Muscle layer of colon (tissue), 2 donors: Measurements from ENCODE around the gene SEC23B.

ENCODE experiments used
- H3K27ac ChIP-seq: one replicate; pipeline ENCODE4 v1.7.0; 2013; ENCODE audit warnings: low read depth, mild to moderate bottlenecking, low read length, moderate library complexity
- H3K27me3 ChIP-seq, 2 donors: one replicate each; pipeline ENCODE4 v1.7.0; 2013; ENCODE audit warnings: low read length in 2 of 2, mild to moderate bottlenecking in 2 of 2; ENCODE audit not compliant: insufficient read depth in 2 of 2, control insufficient read depth in 1 of 2
- H3K36me3 ChIP-seq: one replicate; pipeline ENCODE4 v1.7.0; 2013; ENCODE audit warnings: mild to moderate bottlenecking, low read length; ENCODE audit not compliant: insufficient read depth
- H3K4me1 ChIP-seq: one replicate; pipeline ENCODE4 v1.7.0; 2013; ENCODE audit warnings: mild to moderate bottlenecking, low read length; ENCODE audit not compliant: insufficient read depth
- H3K4me3 ChIP-seq, 2 donors: one replicate each; pipeline ENCODE4 v1.7.0; 2013; ENCODE audit warnings: low read length in 2 of 2, low read depth in 1 of 2, mild to moderate bottlenecking in 1 of 2, moderate library complexity in 1 of 2
- H3K9ac ChIP-seq: one replicate; pipeline ENCODE4 v1.7.0; 2013; ENCODE audit warnings: low read length
- H3K9me3 ChIP-seq: one replicate; pipeline ENCODE4 v1.7.0; 2013; ENCODE audit warnings: mild to moderate bottlenecking, low read length
- donor health status: abdominal sarcoma.
- donor health status: Adenocarcinoma of cecum.

SEC23B gene

GRCh38 chr20:18553746-18554145, 46.0 kb downstream of the SEC23B start:
- Histone ChIP-seq H3K36me3 (peaks cover 19% of the 10 kb centered on the region), H3K9me3 (no peaks in the 10 kb centered on the region), H3K27ac (no peak overlapping the region), H3K9ac (no peak overlapping the region), H3K27me3 (no peaks in the 10 kb centered on the region), H3K4me1 (no peaks in the 10 kb centered on the region), H3K4me3 (no peak overlapping the region)

DNA sequence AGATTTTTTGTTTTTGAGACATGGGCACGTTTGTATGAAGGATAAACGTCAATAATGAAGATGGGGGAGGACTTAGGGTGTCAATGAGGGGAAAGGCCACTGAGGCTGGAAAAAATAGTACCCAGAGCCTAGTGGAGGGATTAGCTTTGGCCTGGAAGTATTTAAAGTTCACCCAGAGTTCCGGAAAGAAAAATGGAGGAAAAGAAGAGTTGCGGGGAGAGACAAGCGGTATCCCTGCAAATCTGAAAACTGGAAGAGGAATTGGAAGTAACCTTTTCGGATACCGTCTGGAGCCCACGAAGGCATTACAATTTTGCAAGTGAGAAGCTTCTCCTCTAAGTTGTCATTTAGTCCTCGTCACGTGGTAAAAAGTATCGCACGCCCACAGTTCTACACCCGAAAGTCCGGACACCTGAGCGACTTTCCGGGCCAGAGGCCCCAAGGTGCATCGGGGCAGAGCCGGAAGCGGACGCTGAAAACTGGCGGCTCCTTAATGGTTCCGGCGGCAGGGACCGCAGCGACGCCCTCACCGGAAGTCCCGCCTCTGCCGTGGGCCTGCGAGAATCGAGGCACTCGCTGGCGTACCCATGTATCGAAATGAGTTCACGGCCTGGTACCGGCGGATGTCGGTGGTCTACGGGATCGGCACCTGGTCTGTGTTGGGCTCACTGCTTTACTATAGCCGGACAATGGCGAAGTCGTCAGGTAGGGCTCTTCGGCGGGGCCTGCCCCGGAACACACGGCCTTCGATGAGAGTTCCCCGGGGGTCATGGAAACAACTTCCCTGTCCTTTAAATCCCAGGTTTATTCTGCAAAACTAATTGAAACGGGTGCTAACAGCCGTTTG, 59.4 kb downstream of the SEC23B start, which contains the start of gene SMIM26:
Gene SMIM26 (plus strand): TSS at position 541 of the 847 bp plus-strand sequence. CDS start 47 bp downstream, at position 588.
- Histone ChIP-seq H3K36me3 (peaks cover 12% of the 10 kb centered on the region), H3K4me3 (peak within 1 kb of the TSS; percentile 63 to 85), H3K9ac (peak within 1 kb of the TSS; percentile 83), H3K27ac (peak within 1 kb of the TSS; percentile 83), H3K9me3 (no peaks in the 10 kb centered on the region), H3K27me3 (no peaks in the 10 kb centered on the region), H3K4me1 (peaks cover 8% of the 10 kb centered on the region)

DNA sequence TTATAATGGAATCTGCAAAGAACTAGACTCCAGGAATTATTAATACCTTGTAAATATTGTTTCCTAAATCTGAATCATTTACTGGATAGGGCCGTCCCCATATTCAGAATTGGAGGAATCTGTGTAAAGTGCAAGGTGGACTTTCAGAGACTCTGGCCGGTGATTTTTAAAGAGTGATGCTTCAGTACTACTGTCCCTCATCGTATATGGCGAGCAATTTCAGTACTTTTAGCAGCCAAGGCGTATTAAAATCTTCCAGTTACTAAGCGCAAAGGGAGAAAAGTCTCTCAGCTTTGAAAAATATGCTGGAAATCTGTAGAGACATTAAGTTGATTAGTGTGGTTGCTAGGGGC, 60.0 kb downstream of the SEC23B start:
- Histone ChIP-seq H3K27me3 (no peaks in the 10 kb centered on the region), H3K27ac (peak overlapping the region; percentile 83), H3K9ac (peak overlapping the region; percentile 83), H3K9me3 (no peaks in the 10 kb centered on the region), H3K36me3 (peaks cover 12% of the 10 kb centered on the region), H3K4me1 (peaks cover 8% of the 10 kb centered on the region), H3K4me3 (peak overlapping the region; percentile 63 to 85)

GRCh38 chr20:18571009-18571408, 63.3 kb downstream of the SEC23B start:
- H3K4me1 ChIP-seq, result peaks cover 8% of the 10 kb centered on the region
- H3K36me3 ChIP-seq, result peaks cover 12% of the 10 kb centered on the region
- H3K27ac ChIP-seq, result no peak overlapping the region
- no peaks in the 10 kb centered on the region for H3K9me3 ChIP-seq
- H3K27me3 ChIP-seq, result no peaks in the 10 kb centered on the region
- no peak overlapping the region for H3K4me3 ChIP-seq
- H3K9ac ChIP-seq, result no peak overlapping the region

DNA sequence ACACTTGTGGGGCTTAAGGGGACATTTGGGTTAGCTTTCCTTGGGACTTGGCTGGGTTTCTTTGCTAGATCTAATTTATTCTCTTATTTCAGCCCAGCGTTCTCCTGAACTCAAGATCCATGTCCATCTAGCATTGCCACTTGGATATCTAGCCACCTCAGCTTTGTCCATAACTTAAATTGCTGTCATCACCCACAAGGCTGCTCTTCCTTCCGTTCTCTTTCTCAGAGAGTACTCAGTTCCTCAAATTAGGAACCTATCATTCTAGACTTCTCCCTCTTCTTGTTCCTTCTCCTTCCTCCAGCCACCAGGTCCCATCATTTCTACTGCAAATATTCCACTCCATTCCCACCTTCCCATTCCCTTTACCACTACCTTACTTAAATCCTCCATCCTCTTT, 63.8 kb downstream of the SEC23B start:
- H3K9me3 ChIP-seq, result no peaks in the 10 kb centered on the region

DNA sequence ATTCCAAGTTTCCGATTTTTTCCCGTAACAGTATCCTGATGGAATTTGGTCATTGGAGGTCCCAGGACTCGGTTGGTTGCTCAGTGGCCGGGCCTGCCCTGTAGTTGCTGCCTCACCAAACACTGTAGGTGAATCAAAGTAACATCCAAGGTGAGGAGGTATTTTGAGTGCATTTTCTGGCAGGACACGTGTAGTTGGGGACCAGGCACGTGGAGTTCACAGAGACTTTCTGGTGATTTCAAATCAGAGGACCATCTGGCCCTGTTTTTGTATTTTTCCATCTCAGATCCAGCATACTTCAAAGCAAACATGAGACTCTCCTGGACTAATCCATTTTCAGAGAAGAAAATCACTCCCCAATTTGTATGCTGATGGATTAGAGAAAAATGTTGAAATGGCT, 70.2 kb downstream of the SEC23B start:
- Histone ChIP-seq H3K27me3 (no peaks in the 10 kb centered on the region), H3K9me3 (no peaks in the 10 kb centered on the region), H3K36me3 (no peaks in the 10 kb centered on the region), H3K27ac (no peak overlapping the region), H3K9ac (no peak overlapping the region), H3K4me1 (no peaks in the 10 kb centered on the region), H3K4me3 (no peak overlapping the region)

More for the DNA sequence above, 63.8 kb downstream of the SEC23B start:
- Histone ChIP-seq H3K27ac (no peak overlapping the region), H3K36me3 (peaks cover 12% of the 10 kb centered on the region), H3K9ac (no peak overlapping the region), H3K27me3 (no peaks in the 10 kb centered on the region), H3K4me3 (no peak overlapping the region), H3K4me1 (peaks cover 4% of the 10 kb centered on the region)

- Histone ChIP-seq H3K4me1 (no peaks in the 10 kb centered on the region), H3K27ac (no peak overlapping the region), H3K9ac (no peak overlapping the region), H3K9me3 (no peaks in the 10 kb centered on the region), H3K4me3 (no peak overlapping the region), H3K27me3 (no peaks in the 10 kb centered on the region), H3K36me3 (no peaks in the 10 kb centered on the region)
Observed at GRCh38 chr20:18578581-18578980, 70.8 kb downstream of the SEC23B start.

- no peaks in the 10 kb centered on the region for H3K4me1 ChIP-seq
- H3K27me3 ChIP-seq, result no peaks in the 10 kb centered on the region
- no peak overlapping the region for H3K4me3 ChIP-seq
- H3K36me3 ChIP-seq, result no peaks in the 10 kb centered on the region
- H3K27ac ChIP-seq, result no peak overlapping the region
- H3K9me3 ChIP-seq, result no peaks in the 10 kb centered on the region
- H3K9ac ChIP-seq, result no peak overlapping the region
Observed at GRCh38 chr20:18580012-18580411, 72.3 kb downstream of the SEC23B start.

GRCh38 chr20:18585134-18585533, 77.4 kb downstream of the SEC23B start:
- Histone ChIP-seq H3K27ac (no peak overlapping the region), H3K4me3 (no peak overlapping the region), H3K27me3 (no peaks in the 10 kb centered on the region), H3K9me3 (no peaks in the 10 kb centered on the region), H3K36me3 (no peaks in the 10 kb centered on the region), H3K9ac (no peak overlapping the region), H3K4me1 (peaks cover 9% of the 10 kb centered on the region)

DNA sequence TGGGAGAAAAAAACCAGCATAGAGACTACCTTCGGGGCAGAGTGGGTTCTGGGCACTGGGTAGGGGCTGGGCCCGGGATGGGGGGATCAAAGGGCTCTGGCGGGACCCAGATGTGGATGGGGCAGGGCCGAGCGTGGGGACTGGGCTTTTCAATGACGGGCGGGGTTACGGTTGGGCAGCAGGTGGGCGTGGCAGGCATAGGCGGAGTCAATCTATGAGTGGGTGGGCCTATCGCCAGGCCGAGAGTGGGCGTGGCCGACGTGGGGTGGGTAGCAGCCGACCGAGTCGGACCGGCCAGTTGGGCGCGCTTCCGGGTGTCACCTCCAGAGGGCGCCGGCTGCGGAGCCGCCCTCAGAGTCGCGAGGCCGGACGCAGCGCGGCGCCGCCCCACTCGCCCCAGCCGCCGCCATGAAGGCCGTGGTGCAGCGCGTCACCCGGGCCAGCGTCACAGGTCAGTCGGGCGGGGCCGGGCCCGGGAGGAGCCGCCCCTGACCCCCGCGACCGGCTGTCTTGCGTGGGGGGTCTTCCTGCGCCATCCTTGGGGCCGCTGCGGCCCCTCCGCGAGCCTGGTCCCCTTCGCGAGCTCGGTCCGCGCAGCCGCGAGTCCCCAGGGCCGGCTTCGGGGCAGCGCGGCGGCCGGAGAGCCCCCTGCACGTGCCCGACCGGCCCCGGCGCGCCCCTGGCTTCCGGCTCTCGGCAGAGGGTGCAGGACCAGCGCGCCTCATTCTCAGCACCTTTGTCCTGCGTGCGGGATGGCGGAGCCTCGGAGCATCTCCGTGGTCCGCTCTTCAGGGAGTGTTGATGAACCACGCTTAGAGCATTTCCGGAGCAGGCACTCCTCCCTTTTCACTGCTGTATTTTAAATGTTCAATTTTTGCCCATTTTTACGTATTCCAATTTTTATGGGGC, 80.2 kb downstream of the SEC23B start, which contains the start of gene DTD1:
Gene DTD1 (plus strand): TSS at position 390 of the 909 bp plus-strand sequence. CDS start 19 bp downstream, at position 409.
- Histone ChIP-seq H3K9ac (peak within 1 kb of the TSS; percentile 23), H3K27me3 (no peaks in the 10 kb centered on the region), H3K27ac (peak within 1 kb of the TSS; percentile 78), H3K9me3 (no peaks in the 10 kb centered on the region), H3K4me1 (peaks cover 9% of the 10 kb centered on the region), H3K36me3 (no peaks in the 10 kb centered on the region), H3K4me3 (peak within 1 kb of the TSS; percentile 90 to 100)

- no peaks in the 10 kb centered on the region for H3K9me3 ChIP-seq
- peaks cover 9% of the 10 kb centered on the region for H3K4me1 ChIP-seq
- H3K4me3 ChIP-seq, result peak overlapping the region; percentile 90 to 100
- peak overlapping the region; percentile 78 for H3K27ac ChIP-seq
- H3K36me3 ChIP-seq, result no peaks in the 10 kb centered on the region
- no peaks in the 10 kb centered on the region for H3K27me3 ChIP-seq
- H3K9ac ChIP-seq, result peak overlapping the region; percentile 23
Observed at GRCh38 chr20:18588574-18588933, 80.8 kb downstream of the SEC23B start.
